ENCODE results near the gene ALDOA. TPM values are rescaled to one million over a fixed set of nuclear protein-coding genes. Genes with fewer than 3 reads are reported as not detected.

The ALDOA gene
- total RNA-seq, 1 donor from 2014 or later, result 527 TPM

- no peak for TF ChIP-seq CTCF (IDR thresholded peaks at IDR 0.05; ENCODE audit: insufficient read depth, low read length, severe bottlenecking)
- peaks cover 40% of the 10 kb centered on the region for H3K36me3 ChIP-seq (ENCODE audit: control insufficient read depth, insufficient read depth, low read length)
- DNase-seq (ENCODE audit: low read depth), result no peak
Observed at GRCh38 chr16:30083216-30084055, 17.9 kb downstream of the ALDOA start.

DNA sequence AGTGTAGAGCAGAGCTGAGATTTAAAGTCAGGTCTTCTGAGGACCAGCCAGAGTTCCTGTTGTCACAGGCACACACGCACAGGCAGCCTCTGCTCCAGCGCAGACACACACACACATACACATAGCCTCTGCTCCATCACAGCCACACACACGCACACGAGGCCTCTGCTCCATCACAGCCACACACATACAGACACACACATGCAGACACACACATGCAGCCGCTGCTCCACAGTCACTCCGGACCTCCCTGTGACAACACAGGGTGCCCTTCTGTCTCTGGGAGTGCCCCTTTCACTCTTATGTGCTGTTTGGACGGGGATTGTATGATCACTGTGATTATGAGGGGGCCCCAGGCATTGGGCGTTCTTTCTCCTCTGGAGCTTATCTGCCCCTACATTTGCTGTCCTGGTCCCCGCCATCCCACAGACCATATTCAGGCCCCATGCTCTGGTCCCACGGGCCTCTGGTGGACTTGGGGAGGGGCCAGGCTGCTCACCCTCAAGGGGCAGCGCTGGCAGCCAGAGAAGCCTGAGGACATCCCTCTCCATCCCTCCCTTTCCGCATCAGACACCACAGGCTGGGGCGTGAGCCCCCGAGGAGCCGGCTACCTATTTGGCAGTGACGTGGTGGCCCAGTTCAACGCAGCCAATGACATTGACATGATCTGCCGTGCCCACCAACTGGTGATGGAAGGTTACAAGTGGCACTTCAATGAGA lies 18.7 kb downstream of the ALDOA start:
- DNase-seq (ENCODE audit: low read depth) (no peak), FAIRE-seq (no peak)
- no peak for TF ChIP-seq CTCF (IDR thresholded peaks at IDR 0.05; ENCODE audit: insufficient read depth, low read length, severe bottlenecking)
- Histone ChIP-seq H3K36me3 (ENCODE audit: control insufficient read depth, insufficient read depth, low read length) (peaks cover 38% of the 10 kb centered on the region), H3K27me3 (ENCODE audit: control insufficient read depth, insufficient read depth, low read length) (no peaks in the 10 kb centered on the region), H3K4me3 (ENCODE audit: low read depth, low read length) (no peak overlapping the region)

More at GRCh38 chr16:30083216-30084055, 17.9 kb downstream of the ALDOA start:
- Histone ChIP-seq H3K4me3 (ENCODE audit: low read depth, low read length) (no peak overlapping the region), H3K27me3 (ENCODE audit: control insufficient read depth, insufficient read depth, low read length) (no peaks in the 10 kb centered on the region)
- FAIRE-seq, result no peak

DNA sequence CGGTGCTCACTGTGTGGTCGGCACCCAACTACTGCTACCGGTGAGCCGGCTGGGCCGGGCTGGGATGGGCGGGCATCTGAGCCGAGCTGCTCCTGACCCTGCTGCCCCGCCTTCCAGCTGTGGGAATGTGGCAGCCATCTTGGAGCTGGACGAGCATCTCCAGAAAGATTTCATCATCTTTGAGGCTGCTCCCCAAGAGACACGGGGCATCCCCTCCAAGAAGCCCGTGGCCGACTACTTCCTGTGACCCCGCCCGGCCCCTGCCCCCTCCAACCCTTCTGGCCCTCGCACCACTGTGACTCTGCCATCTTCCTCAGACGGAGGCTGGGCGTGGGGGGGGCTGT lies 19.2 kb downstream of the ALDOA start:
- no peak for TF ChIP-seq CTCF (IDR thresholded peaks at IDR 0.05; ENCODE audit: insufficient read depth, low read length, severe bottlenecking)
- no peak for FAIRE-seq
- H3K36me3 ChIP-seq (ENCODE audit: control insufficient read depth, insufficient read depth, low read length), result peaks cover 35% of the 10 kb centered on the region

GRCh38 chr16:30085247-30085646 lies 19.7 kb downstream of the ALDOA start:
- Histone ChIP-seq H3K4me3 (ENCODE audit: low read depth, low read length) (no peak overlapping the region), H3K36me3 (ENCODE audit: control insufficient read depth, insufficient read depth, low read length) (peaks cover 35% of the 10 kb centered on the region), H3K27me3 (ENCODE audit: control insufficient read depth, insufficient read depth, low read length) (no peaks in the 10 kb centered on the region)
- no peak for DNase-seq (ENCODE audit: low read depth)
- FAIRE-seq, result no peak
- TF ChIP-seq CTCF (IDR thresholded peaks at IDR 0.05; ENCODE audit: insufficient read depth, low read length, severe bottlenecking), result no peak

More for the DNA sequence above, 19.2 kb downstream of the ALDOA start:
- Histone ChIP-seq H3K4me3 (ENCODE audit: low read depth, low read length) (no peak overlapping the region), H3K27me3 (ENCODE audit: control insufficient read depth, insufficient read depth, low read length) (no peaks in the 10 kb centered on the region)
- no peak for DNase-seq (ENCODE audit: low read depth)

- Histone ChIP-seq H3K36me3 (ENCODE audit: control insufficient read depth, insufficient read depth, low read length) (peaks cover 33% of the 10 kb centered on the region), H3K27me3 (ENCODE audit: control insufficient read depth, insufficient read depth, low read length) (no peaks in the 10 kb centered on the region), H3K4me3 (ENCODE audit: low read depth, low read length) (no peak overlapping the region)
- no peak for TF ChIP-seq CTCF (IDR thresholded peaks at IDR 0.05; ENCODE audit: insufficient read depth, low read length, severe bottlenecking)
- DNase-seq (ENCODE audit: low read depth) (no peak), FAIRE-seq (no peak)
Observed at GRCh38 chr16:30085820-30086219, 20.3 kb downstream of the ALDOA start.
